ENCODE results near the gene COL8A2.

COL8A2 gene

GRCh38 chr1:36051821-36052220, 73.2 kb downstream of the COL8A2 start:
- DNase-seq (ENCODE audit: low read depth) = no peak
- H3K4me3 ChIP-seq (ENCODE audit: low read length) = no peak overlapping the region
- no peak for TF ChIP-seq CTCF (conservative IDR thresholded peaks at IDR 0.05; ENCODE audit: low read length)

All from AG10803 (cell line).